ENCODE measurements around the gene CDK10. TPM values are rescaled to one million over a fixed set of nuclear protein-coding genes. Genes with fewer than 3 reads are reported as not detected.
A peak's percentile ranks its signal among the peaks of the same experiment; 100 is the strongest.

CDK10 gene
- total RNA-seq, 1 donor: 32.9 TPM

DNA sequence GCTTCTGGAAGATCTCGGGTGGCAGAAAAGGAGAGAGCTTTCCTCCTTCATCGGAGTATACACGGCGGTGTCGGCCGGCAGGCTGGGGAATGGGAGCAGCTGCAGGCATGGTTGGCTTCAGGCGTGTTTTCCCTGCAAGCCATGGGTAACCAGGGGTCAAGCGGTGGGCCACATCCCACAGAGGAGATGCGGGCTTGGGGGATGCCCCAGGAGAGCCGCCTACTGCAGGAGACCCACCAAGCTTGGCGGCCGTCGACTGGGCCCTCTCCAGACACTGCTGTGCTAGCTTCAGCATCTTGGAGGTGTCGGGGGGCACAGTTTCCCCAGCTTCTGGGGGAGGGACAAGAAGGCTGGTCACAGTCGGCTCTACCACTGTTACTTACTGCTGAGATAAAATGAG lies 30.0 kb downstream of the CDK10 start:
- H3K4me3 ChIP-seq (ENCODE audit: low read depth, low read length): no peak overlapping the region
- TF ChIP-seq CTCF (IDR thresholded peaks at IDR 0.05; ENCODE audit: insufficient read depth, low read length): no peak
- no peak for DNase-seq (ENCODE audit: low read depth)

- DNase-seq (ENCODE audit: low read depth): no peak
- no peak overlapping the region for H3K4me3 ChIP-seq (ENCODE audit: low read depth, low read length)
- TF ChIP-seq CTCF (IDR thresholded peaks at IDR 0.05; ENCODE audit: insufficient read depth, low read length): no peak
Observed at GRCh38 chr16:89716916-89717687, 30.6 kb downstream of the CDK10 start.

DNA sequence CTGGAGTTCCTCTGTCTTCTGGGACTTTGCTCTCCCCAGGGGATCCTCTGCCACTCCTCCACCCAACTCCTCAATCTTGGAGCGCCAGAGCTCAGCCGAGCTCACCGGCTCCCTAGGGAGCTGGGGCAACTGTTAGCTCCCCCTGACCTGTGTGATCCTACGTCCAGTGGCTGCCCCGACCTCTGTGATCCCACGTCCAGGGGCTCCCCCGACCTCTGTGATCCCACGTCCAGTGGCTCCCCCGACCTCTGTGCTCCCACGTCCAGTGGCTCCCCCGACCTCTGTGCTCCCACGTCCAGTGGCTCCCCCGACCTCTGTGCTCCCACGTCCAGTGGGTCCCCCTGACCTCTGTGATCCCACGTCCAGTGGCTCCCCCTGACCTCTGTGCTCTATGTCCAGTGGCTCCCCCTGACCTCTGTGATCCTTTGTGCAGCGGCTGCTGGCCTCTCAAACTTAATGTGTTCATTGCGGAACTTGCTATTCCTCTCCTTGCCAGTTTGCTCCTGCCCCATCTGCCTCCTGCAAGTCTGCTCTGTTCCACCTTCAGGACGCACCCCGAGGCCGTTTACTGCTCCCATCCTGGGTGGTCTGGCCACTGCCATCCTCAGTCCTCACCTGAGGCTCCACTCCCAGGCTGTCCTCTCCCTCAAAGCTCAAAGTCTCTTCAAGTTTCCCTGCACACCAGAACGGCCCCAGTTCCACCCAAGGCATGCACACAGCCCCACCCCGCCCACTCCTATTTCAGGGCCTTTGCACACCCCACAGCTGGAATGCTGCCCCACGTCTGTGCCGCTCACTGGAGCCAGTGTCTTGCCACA lies 31.4 kb downstream of the CDK10 start:
- no peak overlapping the region for H3K4me3 ChIP-seq (ENCODE audit: low read depth, low read length)
- TF ChIP-seq CTCF (IDR thresholded peaks at IDR 0.05; ENCODE audit: insufficient read depth, low read length): no peak
- no peak for DNase-seq (ENCODE audit: low read depth)

GRCh38 chr16:89720551-89720812 lies 34.0 kb downstream of the CDK10 start:
- H3K4me3 ChIP-seq (ENCODE audit: low read depth, low read length): peak overlapping the region; percentile 83
- DNase-seq (ENCODE audit: low read depth): no peak
- TF ChIP-seq CTCF (IDR thresholded peaks at IDR 0.05; ENCODE audit: insufficient read depth, low read length): no peak

DNA sequence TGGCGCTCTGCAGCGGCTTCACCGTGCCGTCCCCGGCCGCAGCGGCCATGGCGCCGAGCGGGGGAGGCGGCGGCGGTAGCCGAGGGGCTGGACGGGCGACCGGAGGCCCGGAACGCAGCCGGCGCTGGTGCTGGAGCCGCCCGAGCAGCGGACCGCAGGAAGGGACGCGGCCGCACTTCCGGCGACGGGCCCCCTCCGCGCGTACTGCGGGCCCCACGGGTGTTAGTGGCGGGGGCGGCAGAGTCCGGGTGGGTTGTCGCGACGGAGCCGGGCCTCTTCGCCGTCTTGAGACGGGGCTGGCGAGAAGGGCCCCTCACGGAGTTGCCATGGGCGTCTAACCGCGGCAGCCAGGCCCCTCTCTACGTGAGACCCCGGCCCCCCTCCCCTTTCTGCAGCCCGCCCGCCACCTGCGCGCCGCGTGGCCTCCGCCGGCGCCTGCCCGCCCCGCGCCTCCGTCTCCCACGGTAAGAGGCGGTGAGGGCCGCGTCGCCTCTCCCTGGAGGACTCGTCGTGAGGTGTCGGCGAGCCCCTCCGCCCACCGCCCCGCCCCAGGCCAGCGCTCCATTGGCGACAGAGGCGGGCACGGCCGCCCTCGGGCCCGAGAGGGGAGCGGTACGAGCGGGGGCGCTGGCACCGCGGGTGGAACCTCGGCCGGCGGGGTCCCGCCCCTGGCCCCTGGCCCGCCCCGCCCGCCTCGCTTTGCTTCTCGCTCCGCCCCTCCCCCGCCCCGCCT lies 34.5 kb downstream of the CDK10 start, which contains the start of the genes VPS9D1 and ZNF276:
VPS9D1 (minus strand) TSS at position 86 of the 733 bp plus-strand sequence; CDS start at position 49, 37 bp downstream.
ZNF276 (plus strand) TSS at position 725 of the 733 bp plus-strand sequence. CDS start 104 bp downstream, outside the sequence.
- no peak for TF ChIP-seq CTCF (IDR thresholded peaks at IDR 0.05; ENCODE audit: insufficient read depth, low read length)
- peak within 1 kb of the TSS; percentile 83 for H3K4me3 ChIP-seq (ENCODE audit: low read depth, low read length)
- DNase-seq (ENCODE audit: low read depth): peak; percentile 73

- TF ChIP-seq CTCF (IDR thresholded peaks at IDR 0.05; ENCODE audit: insufficient read depth, low read length): no peak
- peak overlapping the region; percentile 83 for H3K4me3 ChIP-seq (ENCODE audit: low read depth, low read length)
- DNase-seq (ENCODE audit: low read depth): peak; percentile 41
Observed at GRCh38 chr16:89721546-89722391, 35.3 kb downstream of the CDK10 start.

Data from fibroblast of the aortic adventitia (primary cell).